Thoracic aorta (tissue), 2 donors: ENCODE measurements around the gene B9D2. TPM values are rescaled to one million over a fixed set of nuclear protein-coding genes. Genes with fewer than 3 reads are reported as not detected.

ENCODE experiments used
- ATAC-seq: fragments of 150-250 bp; one replicate; pipeline ENCODE4 v1.8.0; 2017; ENCODE audit warnings: low read depth; ENCODE audit not compliant: insufficient number of reproducible peaks, low FRiP score
- DNase-seq: peaks from one replicate; pipeline ENCODE4 v3.0.0-alpha.2; 2020; ENCODE audit warnings: low spot score
- H3K27ac ChIP-seq, 2 donors: fragments of 200-600 bp; sonication (generic); 1 replicate in 1 of 2; 2 replicates in 1 of 2; pipeline ENCODE4 v1.5.1; 2016; ENCODE audit warnings: mild to moderate bottlenecking in 2 of 2, moderate library complexity in 2 of 2
- H3K27me3 ChIP-seq: fragments of 200-600 bp; sonication (generic); replicated peaks from 2 replicates; pipeline ENCODE4 v1.6.0; 2016; ENCODE audit warnings: mild to moderate bottlenecking; ENCODE audit not compliant: insufficient read depth
- H3K36me3 ChIP-seq: fragments of 200-600 bp; sonication (generic); one replicate; pipeline ENCODE4 v1.5.1; 2016
- H3K4me1 ChIP-seq, 2 donors: fragments of 200-600 bp; sonication (generic); 1 replicate in 1 of 2; 2 replicates in 1 of 2; pipeline versions ENCODE4 v1.5.1 to v1.6.0; 2016; ENCODE audit warnings: low read depth in 2 of 2, mild to moderate bottlenecking in 1 of 2; ENCODE audit not compliant: control insufficient read depth in 1 of 2
- H3K4me3 ChIP-seq: fragments of 200-600 bp; sonication (generic); 2 replicates; pipeline ENCODE4 v1.5.1; 2016; ENCODE audit warnings: mild to moderate bottlenecking
- H3K9me3 ChIP-seq: fragments of 200-600 bp; sonication (generic); 2 replicates; pipeline ENCODE4 v1.5.1; 2016
- CTCF ChIP-seq: fragments of 200-600 bp; sonication (generic); IDR thresholded peaks from one replicate; pipeline ENCODE4 v1.5.1; 2019; ENCODE audit warnings: antibody characterized with exemption
- total RNA-seq, 2 donors: library from RNA; depleted of rRNA; stranded (reverse); fragments of >200 nt; gene quantifications; one replicate each; pipeline versions ENCODE4 v1.1.0 to v1.2.3, GENCODE V29; 2016

B9D2 gene
- total RNA-seq: 1 to 10 TPM; 1.2 to 4.0 TPM

- no peaks in the 10 kb centered on the region for H3K27me3 ChIP-seq
- no peak for TF ChIP-seq CTCF
- H3K36me3 ChIP-seq: no peaks in the 10 kb centered on the region
- peaks cover 11 to 22% of the 10 kb centered on the region in 2 donors for H3K4me1 ChIP-seq
- DNase-seq (peak; percentile 92), ATAC-seq (peak; percentile 97)
- peak within 1 kb of the TSS; percentile 96 to 97 for H3K27ac ChIP-seq
- no peaks in the 10 kb centered on the region for H3K9me3 ChIP-seq
- peak within 1 kb of the TSS; percentile 93 for H3K4me3 ChIP-seq
Observed at GRCh38 chr19:41363753-41364523, at the start of gene B9D2. Gene B9D2 (minus strand): TSS chr19:41364149. CDS start chr19:41363519, 630 bp downstream.

- Histone ChIP-seq H3K4me3 (no peak overlapping the region), H3K9me3 (no peaks in the 10 kb centered on the region), H3K27ac (no peak overlapping the region), H3K4me1 (peaks cover 7 to 24% of the 10 kb centered on the region in 2 donors), H3K27me3 (no peaks in the 10 kb centered on the region), H3K36me3 (peaks cover 52% of the 10 kb centered on the region)
- ATAC-seq (no peak), DNase-seq (no peak)
- TF ChIP-seq CTCF: no peak
Observed at GRCh38 chr19:41412953-41413352, 49.0 kb upstream of the B9D2 start.

GRCh38 chr19:41411968-41412265 is 48.0 kb upstream of the B9D2 start:
- H3K36me3 ChIP-seq: peaks cover 46% of the 10 kb centered on the region
- TF ChIP-seq CTCF: no peak
- no peak for DNase-seq
- no peaks in the 10 kb centered on the region for H3K27me3 ChIP-seq
- peaks cover 7 to 24% of the 10 kb centered on the region in 2 donors for H3K4me1 ChIP-seq
- ATAC-seq: no peak
- H3K9me3 ChIP-seq: no peaks in the 10 kb centered on the region
- no peak overlapping the region for H3K27ac ChIP-seq
- no peak overlapping the region for H3K4me3 ChIP-seq

- ATAC-seq (no peak), DNase-seq (no peak)
- no peaks in the 10 kb centered on the region for H3K27me3 ChIP-seq
- peaks cover 7 to 24% of the 10 kb centered on the region in 2 donors for H3K4me1 ChIP-seq
- H3K27ac ChIP-seq: no peak overlapping the region
- H3K9me3 ChIP-seq: no peaks in the 10 kb centered on the region
- no peak for TF ChIP-seq CTCF
- no peak overlapping the region for H3K4me3 ChIP-seq
- H3K36me3 ChIP-seq: peaks cover 40% of the 10 kb centered on the region
Observed at GRCh38 chr19:41411100-41411967, 47.4 kb upstream of the B9D2 start.

GRCh38 chr19:41410336-41411054 is 46.5 kb upstream of the B9D2 start:
- no peak for TF ChIP-seq CTCF
- Histone ChIP-seq H3K4me3 (no peak overlapping the region), H3K27me3 (no peaks in the 10 kb centered on the region), H3K9me3 (no peaks in the 10 kb centered on the region), H3K4me1 (peaks cover 7 to 24% of the 10 kb centered on the region in 2 donors), H3K27ac (no peak overlapping the region), H3K36me3 (peaks cover 36% of the 10 kb centered on the region)
- ATAC-seq: no peak
- no peak for DNase-seq
